ENCODE results near the gene SLC16A5.

DNA sequence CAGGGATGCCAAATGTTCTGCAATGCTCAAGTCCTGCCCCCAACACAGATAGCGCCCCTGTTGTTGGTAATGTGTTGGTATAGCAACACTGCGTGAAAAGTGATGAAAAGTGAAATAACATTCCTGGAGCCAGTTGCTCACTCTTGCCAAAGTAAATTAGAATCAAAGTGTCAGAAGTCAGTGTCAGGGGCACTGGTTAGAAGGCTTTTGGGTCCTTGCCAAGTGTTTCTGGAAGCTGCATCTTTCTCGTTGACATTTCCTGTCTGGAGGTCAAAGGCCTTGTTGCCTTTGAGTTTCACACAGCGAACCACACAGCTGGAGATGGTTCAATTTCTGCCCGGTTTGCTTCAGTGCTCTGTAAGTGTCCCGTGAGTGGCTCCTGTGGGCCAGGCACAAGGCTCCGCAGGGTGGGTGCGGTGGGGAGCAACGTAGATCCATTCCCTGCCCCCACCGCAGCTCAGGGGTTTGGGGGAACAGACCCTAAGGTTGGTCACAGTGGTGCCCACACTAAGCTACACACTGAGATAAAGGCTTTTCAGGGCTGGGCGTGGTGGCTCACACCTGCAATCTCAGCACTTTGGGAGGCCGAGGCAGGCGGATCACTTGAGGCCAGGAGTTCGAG is 3.6 kb upstream of the SLC16A5 start:
- no peak for TF ChIP-seq POLR2A (IDR thresholded peaks at IDR 0.05; ENCODE audit: low read length)
- TF ChIP-seq GATA1 (IDR thresholded peaks at IDR 0.05; ENCODE audit: low read depth, low read length), result no peak

Data from erythroblast (primary cell).